ENCODE measurements around the gene PTPRT. TPM values are rescaled to one million over a fixed set of nuclear protein-coding genes. Genes with fewer than 3 reads are reported as not detected.

The PTPRT gene
- total and polyA plus RNA-seq, 10 of the 15 experiments (the other 5 are each of a cell fraction or from before 2014, with no cell fraction given): not detected

- TF ChIP-seq, protein P1, sequence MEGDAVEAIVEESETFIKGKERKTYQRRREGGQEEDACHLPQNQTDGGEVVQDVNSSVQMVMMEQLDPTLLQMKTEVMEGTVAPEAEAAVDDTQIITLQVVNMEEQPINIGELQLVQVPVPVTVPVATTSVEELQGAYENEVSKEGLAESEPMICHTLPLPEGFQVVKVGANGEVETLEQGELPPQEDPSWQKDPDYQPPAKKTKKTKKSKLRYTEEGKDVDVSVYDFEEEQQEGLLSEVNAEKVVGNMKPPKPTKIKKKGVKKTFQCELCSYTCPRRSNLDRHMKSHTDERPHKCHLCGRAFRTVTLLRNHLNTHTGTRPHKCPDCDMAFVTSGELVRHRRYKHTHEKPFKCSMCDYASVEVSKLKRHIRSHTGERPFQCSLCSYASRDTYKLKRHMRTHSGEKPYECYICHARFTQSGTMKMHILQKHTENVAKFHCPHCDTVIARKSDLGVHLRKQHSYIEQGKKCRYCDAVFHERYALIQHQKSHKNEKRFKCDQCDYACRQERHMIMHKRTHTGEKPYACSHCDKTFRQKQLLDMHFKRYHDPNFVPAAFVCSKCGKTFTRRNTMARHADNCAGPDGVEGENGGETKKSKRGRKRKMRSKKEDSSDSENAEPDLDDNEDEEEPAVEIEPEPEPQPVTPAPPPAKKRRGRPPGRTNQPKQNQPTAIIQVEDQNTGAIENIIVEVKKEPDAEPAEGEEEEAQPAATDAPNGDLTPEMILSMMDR (IDR thresholded peaks at IDR 0.05 in 2 of 3, conservative IDR thresholded peaks at IDR 0.05 in 1 of 3; ENCODE audit: control insufficient read depth in 2 of 3, extremely low read depth in 1 of 3, insufficient read depth in 1 of 3, low read depth in 3 of 3, low read length in 3 of 3): no peak
- TF ChIP-seq NBN (IDR thresholded peaks at IDR 0.05): no peak
These were observed 210.0 kb downstream of the PTPRT start (continued) for GRCh38 chr20:42979720-42980119.

DNA sequence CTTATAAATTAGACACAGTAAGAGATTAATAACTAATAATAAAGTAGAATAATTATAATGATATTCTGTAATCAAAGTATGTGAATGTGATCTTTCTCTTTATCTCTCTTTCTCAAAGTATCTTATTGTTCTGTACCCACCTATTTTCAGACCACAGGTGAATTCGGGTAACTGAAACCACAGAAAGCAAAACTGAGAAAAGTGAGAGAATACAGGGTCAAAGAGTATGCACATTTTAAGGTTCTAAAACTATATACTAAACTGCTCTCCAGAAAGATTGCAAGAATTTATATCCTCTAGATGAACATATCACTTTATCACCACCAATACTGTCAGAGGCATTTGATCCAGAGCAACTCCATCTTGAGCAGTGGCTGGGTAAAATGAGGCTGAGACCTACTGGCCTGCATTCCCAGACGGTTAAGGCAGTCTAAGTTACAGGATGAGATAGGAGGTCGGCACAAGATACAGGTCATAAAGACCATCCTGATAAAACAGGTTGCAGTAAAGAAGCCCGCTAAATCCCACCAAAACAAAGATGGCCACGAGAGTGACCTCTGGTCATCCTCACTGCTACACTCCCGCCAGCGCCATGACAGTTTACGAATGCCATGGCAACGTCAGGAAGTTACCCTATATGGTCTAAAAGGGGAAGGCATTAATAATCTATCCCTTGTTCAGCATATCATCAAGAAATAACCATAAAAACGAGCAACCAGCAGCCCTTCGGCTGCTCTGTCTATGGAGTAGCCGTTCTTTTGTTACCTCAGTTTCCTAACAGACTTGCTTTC lies 211.3 kb downstream of the PTPRT start:
- BruUV-seq (replicated peaks): no TSS peak
- SMC1A ChIA-PET (ENCODE audit: uncharacterized antibody, unreplicated experiment): no interaction called here
- POLR2A ChIA-PET: no interaction called here
- no peaks in the 10 kb centered on the region for H4K20me1 ChIP-seq (ENCODE audit: control insufficient read depth, insufficient read depth)
- no peaks in the 10 kb centered on the region for H3K36me3 ChIP-seq (ENCODE audit: control insufficient read depth in 2 of 2, insufficient read depth in 2 of 2, low read length in 1 of 2)
- intact Hi-C loops (cut with micrococcal nuclease; ENCODE audit: unreplicated experiment): no loop called here
- H3K27ac ChIP-seq (ENCODE audit: control insufficient read depth, insufficient read depth): no peak overlapping the region
- no peak overlapping the region for H3K9ac ChIP-seq (ENCODE audit: control insufficient read depth, insufficient read depth, low read length)
- DNase-seq (ENCODE audit: low read depth, low spot score) (no peak), ATAC-seq (no peak), FAIRE-seq (no peak)
- no peak overlapping the region for H2AFZ ChIP-seq (ENCODE audit: control insufficient read depth, low read depth, low read length)
- no peaks in the 10 kb centered on the region for H3K79me2 ChIP-seq (ENCODE audit: control insufficient read depth, insufficient read depth, low read length)
- 39% methylated on average over 12 of the region's 12 CpGs for WGBS (ENCODE audit: insufficient coverage, insufficient replicate concordance, low lambda C conversion rate, missing lambda C conversion rate)
- CTCF ChIA-PET: no interaction called here
- H3K4me3 ChIP-seq: no peak overlapping the region
- H3K9me3 ChIP-seq (replicated peaks; ENCODE audit: control insufficient read depth, insufficient read depth, low read length): no peaks in the 10 kb centered on the region
- no peaks in the 10 kb centered on the region for H3K27me3 ChIP-seq (replicated peaks in 1 of 2; ENCODE audit: control insufficient read depth in 2 of 2, insufficient read depth in 2 of 2, low read length in 1 of 2)
- H3K4me2 ChIP-seq (ENCODE audit: control insufficient read depth, insufficient read depth): no peak overlapping the region
- in situ Hi-C loops (cut with MboI): no loop called here
- TF ChIP-seq EZH2 (IDR thresholded peaks at IDR 0.05; ENCODE audit: borderline replicate concordance, control insufficient read depth, low read depth, low read length) (no peak), SMAD5 (IDR thresholded peaks at IDR 0.05; ENCODE audit: low read depth) (no peak), KLF5 (IDR thresholded peaks at IDR 0.05; ENCODE audit: partially characterized antibody) (no peak), POLR2AphosphoS2 (IDR thresholded peaks at IDR 0.05; ENCODE audit: low read depth, low read length) (no peak), NRF1 (conservative IDR thresholded peaks at IDR 0.05; ENCODE audit: low read depth, low read length) (no peak), EGR1 (IDR thresholded peaks at IDR 0.05; ENCODE audit: borderline replicate concordance in 1 of 2, low read depth in 2 of 2, low read length in 2 of 2) (no peak), USF2 (IDR thresholded peaks at IDR 0.05; ENCODE audit: borderline replicate concordance, low read depth, low read length) (no peak), HDGF (IDR thresholded peaks at IDR 0.05) (no peak), E2F4 (IDR thresholded peaks at IDR 0.05; ENCODE audit: low read depth, low read length) (no peak), RBBP5 (conservative IDR thresholded peaks at IDR 0.05) (no peak)
- no peaks in the 10 kb centered on the region for H3K4me1 ChIP-seq (ENCODE audit: control insufficient read depth, insufficient read depth, low read length)
- RAD21 ChIA-PET (ENCODE audit: unreplicated experiment): no interaction called here
